Testis (tissue), 2 donors: ENCODE results near the gene TMEM80.

ENCODE experiments used
- POLR2A ChIP-seq: fragments of 450-650 bp; IDR thresholded peaks from one replicate; pipeline ENCODE4 v1.6.1; 2017; ENCODE audit warnings: antibody characterized with exemption, mild to moderate bottlenecking, moderate library complexity
- TF ChIP-seq, protein P1 (sequence below), 3 experiments: fragments of 450-650 bp in 2 of 3; fragments of 200-600 bp in 1 of 3; sonication (generic) in 1 of 3; IDR thresholded peaks; one replicate each; pipeline ENCODE4 v1.5.1; 2016 to 2019; ENCODE audit warnings: antibody characterized with exemption in 3 of 3, mild to moderate bottlenecking in 2 of 3, moderate library complexity in 1 of 3

DNA sequence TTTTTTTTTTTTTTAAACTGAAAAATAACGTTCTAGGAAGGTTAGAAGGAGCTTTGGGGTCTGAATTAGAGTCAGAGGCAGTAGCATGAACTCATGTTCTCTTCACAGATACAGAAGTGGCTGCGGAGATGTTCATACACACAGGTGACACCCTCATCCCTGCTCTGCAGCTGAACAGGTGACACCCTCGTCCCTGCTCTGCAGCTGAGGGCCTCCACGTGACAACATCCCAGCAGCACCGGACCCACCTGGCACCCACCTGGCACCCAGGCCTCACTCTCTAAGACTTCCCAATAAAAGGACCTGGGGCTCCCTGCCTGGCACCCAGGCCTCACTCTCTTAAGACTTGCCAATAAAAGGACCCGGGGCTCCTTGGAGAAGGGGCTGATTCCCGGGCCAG, 38.8 kb upstream of the TMEM80 start:
- TF ChIP-seq, protein P1, sequence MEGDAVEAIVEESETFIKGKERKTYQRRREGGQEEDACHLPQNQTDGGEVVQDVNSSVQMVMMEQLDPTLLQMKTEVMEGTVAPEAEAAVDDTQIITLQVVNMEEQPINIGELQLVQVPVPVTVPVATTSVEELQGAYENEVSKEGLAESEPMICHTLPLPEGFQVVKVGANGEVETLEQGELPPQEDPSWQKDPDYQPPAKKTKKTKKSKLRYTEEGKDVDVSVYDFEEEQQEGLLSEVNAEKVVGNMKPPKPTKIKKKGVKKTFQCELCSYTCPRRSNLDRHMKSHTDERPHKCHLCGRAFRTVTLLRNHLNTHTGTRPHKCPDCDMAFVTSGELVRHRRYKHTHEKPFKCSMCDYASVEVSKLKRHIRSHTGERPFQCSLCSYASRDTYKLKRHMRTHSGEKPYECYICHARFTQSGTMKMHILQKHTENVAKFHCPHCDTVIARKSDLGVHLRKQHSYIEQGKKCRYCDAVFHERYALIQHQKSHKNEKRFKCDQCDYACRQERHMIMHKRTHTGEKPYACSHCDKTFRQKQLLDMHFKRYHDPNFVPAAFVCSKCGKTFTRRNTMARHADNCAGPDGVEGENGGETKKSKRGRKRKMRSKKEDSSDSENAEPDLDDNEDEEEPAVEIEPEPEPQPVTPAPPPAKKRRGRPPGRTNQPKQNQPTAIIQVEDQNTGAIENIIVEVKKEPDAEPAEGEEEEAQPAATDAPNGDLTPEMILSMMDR (IDR thresholded peaks at IDR 0.05), result no peak
- no peak for TF ChIP-seq POLR2A
